ENCODE data around the gene ACSF2.

Gene ACSF2

DNA sequence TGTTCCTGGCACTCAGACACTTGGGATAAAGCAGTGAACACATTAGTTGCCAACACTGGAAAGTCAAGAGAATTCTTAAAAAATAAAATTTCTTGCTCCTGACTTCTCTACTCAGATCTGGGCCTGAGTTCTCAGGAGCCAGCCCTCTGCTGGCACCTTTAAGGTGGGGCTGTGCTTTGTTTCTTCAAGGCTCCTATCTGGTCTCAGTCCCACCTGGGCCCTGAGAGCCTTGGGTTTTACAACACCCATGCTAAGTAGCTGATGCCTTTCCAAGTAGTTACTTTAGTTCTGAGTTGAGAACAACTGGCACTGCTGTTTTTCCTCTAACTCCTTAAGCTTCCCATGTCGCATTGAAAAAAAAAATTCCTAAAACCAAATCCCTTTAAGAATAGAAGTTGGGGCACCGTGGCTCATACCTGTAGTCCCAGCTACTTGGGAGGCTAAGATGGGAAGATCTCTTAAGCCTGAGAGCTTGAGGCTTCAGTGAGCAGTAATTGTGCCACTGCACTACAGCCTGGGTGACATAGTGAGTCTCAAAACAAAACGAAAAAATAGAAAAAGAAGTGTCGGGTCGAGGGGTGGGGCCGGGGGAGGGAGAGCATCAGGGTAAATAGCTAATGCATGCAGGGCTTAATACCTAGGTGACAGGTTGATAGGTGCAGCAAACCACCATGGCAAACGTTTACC is 26.1 kb downstream of the ACSF2 start:
- Histone ChIP-seq H3K27me3 (ENCODE audit: insufficient read depth, poor library complexity, severe bottlenecking) (no peaks in the 10 kb centered on the region), H3K27ac (replicated peaks) (no peak overlapping the region), H3K4me3 (replicated peaks; ENCODE audit: insufficient read depth, low read length) (no peak overlapping the region)
- TF ChIP-seq, protein P1, sequence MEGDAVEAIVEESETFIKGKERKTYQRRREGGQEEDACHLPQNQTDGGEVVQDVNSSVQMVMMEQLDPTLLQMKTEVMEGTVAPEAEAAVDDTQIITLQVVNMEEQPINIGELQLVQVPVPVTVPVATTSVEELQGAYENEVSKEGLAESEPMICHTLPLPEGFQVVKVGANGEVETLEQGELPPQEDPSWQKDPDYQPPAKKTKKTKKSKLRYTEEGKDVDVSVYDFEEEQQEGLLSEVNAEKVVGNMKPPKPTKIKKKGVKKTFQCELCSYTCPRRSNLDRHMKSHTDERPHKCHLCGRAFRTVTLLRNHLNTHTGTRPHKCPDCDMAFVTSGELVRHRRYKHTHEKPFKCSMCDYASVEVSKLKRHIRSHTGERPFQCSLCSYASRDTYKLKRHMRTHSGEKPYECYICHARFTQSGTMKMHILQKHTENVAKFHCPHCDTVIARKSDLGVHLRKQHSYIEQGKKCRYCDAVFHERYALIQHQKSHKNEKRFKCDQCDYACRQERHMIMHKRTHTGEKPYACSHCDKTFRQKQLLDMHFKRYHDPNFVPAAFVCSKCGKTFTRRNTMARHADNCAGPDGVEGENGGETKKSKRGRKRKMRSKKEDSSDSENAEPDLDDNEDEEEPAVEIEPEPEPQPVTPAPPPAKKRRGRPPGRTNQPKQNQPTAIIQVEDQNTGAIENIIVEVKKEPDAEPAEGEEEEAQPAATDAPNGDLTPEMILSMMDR (IDR thresholded peaks at IDR 0.05; ENCODE audit: insufficient read depth, low read length), result no peak
- TF ChIP-seq POLR2AphosphoS5 (IDR thresholded peaks at IDR 0.05; ENCODE audit: low read depth) (no peak), REST (IDR thresholded peaks at IDR 0.05; ENCODE audit: insufficient replicate concordance, low read depth) (no peak), GABPA (IDR thresholded peaks at IDR 0.05; ENCODE audit: low read depth) (no peak), SPI1 (IDR thresholded peaks at IDR 0.05; ENCODE audit: borderline replicate concordance, low read depth) (no peak)
- no peak for DNase-seq (ENCODE audit: low read depth in 1 of 2, low spot score in 1 of 2)

DNA sequence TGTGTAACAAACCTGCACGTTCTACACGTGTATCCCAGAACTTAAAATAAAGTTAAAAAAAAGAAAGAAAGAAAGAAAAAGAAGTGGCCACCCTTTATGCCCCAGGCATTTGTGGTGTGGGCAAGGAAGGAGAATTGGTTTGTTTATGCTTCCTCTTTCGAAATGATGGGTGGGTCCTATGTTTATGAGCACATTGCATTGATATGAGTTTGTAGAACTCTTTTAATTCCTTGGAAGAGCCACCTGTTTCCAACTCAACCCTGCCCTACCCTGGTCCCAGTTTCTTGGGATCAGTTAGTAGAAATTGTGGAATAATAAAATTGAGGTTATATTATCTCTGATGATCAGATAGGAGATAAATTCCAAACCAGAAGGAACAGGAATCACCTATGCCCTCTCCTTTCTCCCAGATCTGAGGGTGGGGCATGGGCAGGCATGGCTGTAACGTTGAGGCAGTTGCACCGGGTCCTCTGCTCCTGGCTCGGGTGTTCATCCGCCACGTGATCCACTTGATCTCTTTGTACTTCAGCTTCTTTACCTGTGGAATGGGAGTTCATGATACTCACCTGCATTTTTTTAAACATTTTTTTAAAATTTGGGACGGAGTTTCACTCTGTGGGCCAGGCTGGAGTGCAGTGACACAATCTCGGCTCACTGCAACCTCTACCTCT is 26.7 kb downstream of the ACSF2 start:
- H3K27ac ChIP-seq (replicated peaks), result no peak overlapping the region
- TF ChIP-seq SPI1 (IDR thresholded peaks at IDR 0.05; ENCODE audit: borderline replicate concordance, low read depth) (no peak), GABPA (IDR thresholded peaks at IDR 0.05; ENCODE audit: low read depth) (no peak), REST (IDR thresholded peaks at IDR 0.05; ENCODE audit: insufficient replicate concordance, low read depth) (no peak), POLR2AphosphoS5 (IDR thresholded peaks at IDR 0.05; ENCODE audit: low read depth) (no peak)
- TF ChIP-seq, protein P1 (IDR thresholded peaks at IDR 0.05; ENCODE audit: insufficient read depth, low read length), result no peak
- DNase-seq (ENCODE audit: low read depth in 1 of 2, low spot score in 1 of 2), result peak in 1 of 2 experiments; percentile 28

GRCh38 chr17:50453901-50454300 is 27.9 kb downstream of the ACSF2 start:
- TF ChIP-seq SPI1 (IDR thresholded peaks at IDR 0.05; ENCODE audit: borderline replicate concordance, low read depth) (no peak), REST (IDR thresholded peaks at IDR 0.05; ENCODE audit: insufficient replicate concordance, low read depth) (no peak), GABPA (IDR thresholded peaks at IDR 0.05; ENCODE audit: low read depth) (no peak), POLR2AphosphoS5 (IDR thresholded peaks at IDR 0.05; ENCODE audit: low read depth) (no peak)
- TF ChIP-seq, protein P1 (IDR thresholded peaks at IDR 0.05; ENCODE audit: insufficient read depth, low read length), result no peak
- H3K4me3 ChIP-seq (replicated peaks; ENCODE audit: insufficient read depth, low read length), result no peak overlapping the region
- no peak overlapping the region for H3K27ac ChIP-seq (replicated peaks)
- DNase-seq (ENCODE audit: low read depth in 1 of 2, low spot score in 1 of 2), result no peak
- H3K27me3 ChIP-seq (ENCODE audit: insufficient read depth, poor library complexity, severe bottlenecking), result no peaks in the 10 kb centered on the region

More for the DNA sequence above, 26.7 kb downstream of the ACSF2 start:
- H3K4me3 ChIP-seq (replicated peaks; ENCODE audit: insufficient read depth, low read length), result no peak overlapping the region
- H3K27me3 ChIP-seq (ENCODE audit: insufficient read depth, poor library complexity, severe bottlenecking), result no peaks in the 10 kb centered on the region
